Neutrophil (primary cell): ENCODE results near the gene SSB.

Experiments
- H3K27ac ChIP-seq: fragments of 200-600 bp; sonication (generic); 2 replicates; pipeline ENCODE4 v1.5.1; 2016; ENCODE audit warnings: mild to moderate bottlenecking, moderate library complexity
- H3K27me3 ChIP-seq: fragments of 200-600 bp; sonication (generic); 2 replicates; pipeline ENCODE4 v1.6.0; 2016; ENCODE audit warnings: mild to moderate bottlenecking
- H3K36me3 ChIP-seq: fragments of 200-600 bp; sonication (generic); 2 replicates; pipeline ENCODE4 v1.5.1; 2017
- H3K4me1 ChIP-seq, 2 experiments: fragments of 200-600 bp in 1 of 2; sonication (generic) in 1 of 2; 1 replicate in 1 of 2; 2 replicates in 1 of 2; pipeline versions ENCODE4 v1.5.1 to v1.6.1; 2013 to 2016; ENCODE audit warnings: low read depth in 1 of 2, low read length in 1 of 2, mild to moderate bottlenecking in 1 of 2, moderate library complexity in 1 of 2; ENCODE audit not compliant: control insufficient read depth in 1 of 2, insufficient read depth in 1 of 2
- H3K4me3 ChIP-seq, 2 experiments: fragments of 200-600 bp in 1 of 2; sonication (generic) in 1 of 2; 1 replicate in 1 of 2; 2 replicates in 1 of 2; pipeline ENCODE4 v1.5.1; 2013 to 2016; ENCODE audit warnings: low read depth in 1 of 2, low read length in 1 of 2, mild to moderate bottlenecking in 1 of 2, moderate library complexity in 1 of 2
- H3K9me3 ChIP-seq: fragments of 200-600 bp; sonication (generic); 2 replicates; pipeline ENCODE4 v1.5.1; 2016
- TF ChIP-seq, protein P1 (sequence below): fragments of 200-600 bp; sonication (generic); IDR thresholded peaks from 2 replicates; pipeline ENCODE4 v1.5.1; 2016; ENCODE audit warnings: antibody characterized with exemption

Gene SSB

GRCh38 chr2:169827272-169828140 is 28.8 kb downstream of the SSB start, which contains the start of gene UBR3:
Gene UBR3 (plus strand): TSS chr2:169827454. CDS start chr2:169827508, 54 bp downstream.
- Histone ChIP-seq H3K4me1 (peaks cover 30 to 33% of the 10 kb centered on the region in 2 experiments), H3K4me3 (peak within 1 kb of the TSS; percentile 59 to 88), H3K27ac (peak within 1 kb of the TSS; percentile 95), H3K36me3 (no peaks in the 10 kb centered on the region), H3K27me3 (no peaks in the 10 kb centered on the region), H3K9me3 (no peaks in the 10 kb centered on the region)
- TF ChIP-seq, protein P1, sequence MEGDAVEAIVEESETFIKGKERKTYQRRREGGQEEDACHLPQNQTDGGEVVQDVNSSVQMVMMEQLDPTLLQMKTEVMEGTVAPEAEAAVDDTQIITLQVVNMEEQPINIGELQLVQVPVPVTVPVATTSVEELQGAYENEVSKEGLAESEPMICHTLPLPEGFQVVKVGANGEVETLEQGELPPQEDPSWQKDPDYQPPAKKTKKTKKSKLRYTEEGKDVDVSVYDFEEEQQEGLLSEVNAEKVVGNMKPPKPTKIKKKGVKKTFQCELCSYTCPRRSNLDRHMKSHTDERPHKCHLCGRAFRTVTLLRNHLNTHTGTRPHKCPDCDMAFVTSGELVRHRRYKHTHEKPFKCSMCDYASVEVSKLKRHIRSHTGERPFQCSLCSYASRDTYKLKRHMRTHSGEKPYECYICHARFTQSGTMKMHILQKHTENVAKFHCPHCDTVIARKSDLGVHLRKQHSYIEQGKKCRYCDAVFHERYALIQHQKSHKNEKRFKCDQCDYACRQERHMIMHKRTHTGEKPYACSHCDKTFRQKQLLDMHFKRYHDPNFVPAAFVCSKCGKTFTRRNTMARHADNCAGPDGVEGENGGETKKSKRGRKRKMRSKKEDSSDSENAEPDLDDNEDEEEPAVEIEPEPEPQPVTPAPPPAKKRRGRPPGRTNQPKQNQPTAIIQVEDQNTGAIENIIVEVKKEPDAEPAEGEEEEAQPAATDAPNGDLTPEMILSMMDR, result peak; percentile 22

DNA sequence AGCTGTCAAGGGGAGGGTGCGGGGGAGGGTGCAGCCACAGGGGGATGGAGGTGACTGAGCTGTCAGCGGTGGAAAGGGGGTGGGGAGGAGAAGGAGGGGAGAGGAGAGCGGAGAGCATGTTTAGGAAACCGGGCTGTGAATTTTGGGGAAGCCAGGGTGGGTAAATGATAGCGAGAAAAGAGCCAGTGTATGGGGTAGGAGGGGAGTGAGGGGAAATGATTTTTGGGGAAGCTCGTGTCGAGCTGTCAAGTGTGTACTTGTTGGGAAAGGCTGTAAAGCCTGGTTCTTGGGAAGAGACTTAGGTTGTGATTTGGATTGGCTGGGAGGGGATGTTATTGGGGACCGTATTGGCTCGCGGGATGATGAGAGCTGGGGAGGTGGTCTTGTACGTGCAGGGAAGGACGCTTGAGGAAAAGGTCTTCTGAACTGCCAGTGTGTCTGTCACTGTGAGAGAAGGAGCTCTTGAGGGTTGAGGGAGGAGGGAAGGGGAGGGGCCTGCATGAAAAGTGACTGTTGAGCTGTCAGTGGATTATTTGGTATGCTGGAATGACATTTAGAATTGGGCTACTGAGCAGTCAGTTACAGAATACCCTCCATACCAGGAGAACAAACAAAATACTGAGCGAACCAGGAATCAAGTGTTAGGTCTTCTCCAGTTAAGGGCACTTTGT is 29.6 kb downstream of the SSB start:
- no peaks in the 10 kb centered on the region for H3K36me3 ChIP-seq
- H3K9me3 ChIP-seq, result no peaks in the 10 kb centered on the region
- no peaks in the 10 kb centered on the region for H3K27me3 ChIP-seq
- peaks cover 30 to 33% of the 10 kb centered on the region in 2 experiments for H3K4me1 ChIP-seq
- peak overlapping the region; percentile 95 for H3K27ac ChIP-seq
- peak overlapping the region; percentile 59 to 88 for H3K4me3 ChIP-seq
- TF ChIP-seq, protein P1, result no peak

- Histone ChIP-seq H3K4me3 (no peak overlapping the region), H3K9me3 (no peaks in the 10 kb centered on the region), H3K4me1 (peaks cover 0 to under 1% of the 10 kb centered on the region in 2 experiments), H3K27ac (no peak overlapping the region), H3K36me3 (no peaks in the 10 kb centered on the region), H3K27me3 (no peaks in the 10 kb centered on the region)
- TF ChIP-seq, protein P1, result no peak
Measured at GRCh38 chr2:169834401-169834800, 35.7 kb downstream of the SSB start.

- Histone ChIP-seq H3K9me3 (no peaks in the 10 kb centered on the region), H3K4me3 (no peak overlapping the region), H3K4me1 (no peaks in the 10 kb centered on the region), H3K36me3 (no peaks in the 10 kb centered on the region), H3K27me3 (no peaks in the 10 kb centered on the region), H3K27ac (no peak overlapping the region)
- TF ChIP-seq, protein P1, result no peak
Measured at GRCh38 chr2:169838743-169839489, 40.2 kb downstream of the SSB start.

DNA sequence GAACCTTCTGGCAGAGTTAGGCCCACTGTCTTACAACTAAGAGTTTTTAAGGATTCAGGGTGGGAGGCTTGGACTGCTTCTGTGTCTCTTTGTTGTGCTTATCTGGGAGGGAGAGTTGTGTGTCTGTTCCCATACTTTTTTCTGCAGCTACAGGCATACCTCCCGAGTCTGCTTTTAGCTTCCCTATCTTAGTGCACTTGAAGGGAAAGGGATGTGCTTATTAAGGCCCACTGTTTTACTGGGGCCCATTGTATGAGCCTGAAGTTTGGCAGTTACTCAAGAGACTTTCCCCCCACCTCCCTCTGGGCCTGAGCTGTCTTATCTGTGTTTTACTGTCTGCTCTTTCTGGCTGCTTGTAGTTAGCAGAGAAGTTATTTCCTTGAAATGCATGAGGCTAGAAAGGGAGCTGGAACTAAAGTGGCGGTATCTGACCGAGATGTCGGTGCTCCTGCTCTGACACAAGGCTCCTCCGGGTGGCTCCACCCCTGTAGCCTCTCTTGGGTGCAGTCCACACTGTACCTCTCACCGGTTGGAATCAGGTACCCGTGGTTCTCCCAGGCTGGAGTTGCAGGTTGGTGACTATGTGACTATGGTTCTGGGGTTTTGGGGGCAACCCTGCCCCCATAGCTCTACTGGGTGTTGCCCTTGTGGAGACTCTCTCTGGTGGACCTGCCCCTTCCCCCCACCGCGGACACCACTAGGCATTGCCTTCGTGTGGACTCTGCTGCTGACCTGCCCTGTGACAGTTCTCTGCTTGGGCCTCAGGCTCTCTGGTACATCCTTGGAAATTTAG is 41.5 kb downstream of the SSB start:
- H3K36me3 ChIP-seq, result no peaks in the 10 kb centered on the region
- TF ChIP-seq, protein P1, result no peak
- no peak overlapping the region for H3K4me3 ChIP-seq
- no peaks in the 10 kb centered on the region for H3K4me1 ChIP-seq
- no peaks in the 10 kb centered on the region for H3K27me3 ChIP-seq
- H3K27ac ChIP-seq, result no peak overlapping the region
- H3K9me3 ChIP-seq, result no peaks in the 10 kb centered on the region
